Lower lobe of right lung (tissue), 2 donors: ENCODE measurements around the gene GYS1. TPM values are rescaled to one million over a fixed set of nuclear protein-coding genes. Genes with fewer than 3 reads are reported as not detected.
"Not testable (repeated sequence)": the region's sequence is repeated elsewhere in the genome, so short reads cannot be mapped to it uniquely, and the experiment has no call there.

Experiments
- ATAC-seq, 2 donors: fragments of 200-7000 bp; cut with Tn5 transposase; one replicate each; pipeline ENCODE4 v1.9.1; 2020 to 2022; ENCODE audit warnings: mild to moderate bottlenecking in 2 of 2, moderate library complexity in 2 of 2
- DNase-seq: peaks from one replicate; pipeline ENCODE4 v3.0.0-alpha.2; 2020
- H3K27ac ChIP-seq: fragments of 200-600 bp; one replicate; pipeline ENCODE4 v1.8.0; 2022
- H3K27me3 ChIP-seq: fragments of 200-600 bp; one replicate; pipeline ENCODE4 v1.8.0; 2022; ENCODE audit warnings: low read depth
- H3K36me3 ChIP-seq: fragments of 200-600 bp; one replicate; pipeline ENCODE4 v1.8.0; 2022; ENCODE audit warnings: mild to moderate bottlenecking
- H3K4me1 ChIP-seq: fragments of 200-600 bp; one replicate; pipeline ENCODE4 v1.8.0; 2022
- H3K4me3 ChIP-seq: fragments of 200-600 bp; one replicate; pipeline ENCODE4 v1.8.0; 2022; ENCODE audit warnings: mild to moderate bottlenecking
- H3K9me3 ChIP-seq: fragments of 200-600 bp; one replicate; pipeline ENCODE4 v1.8.0; 2022
- CTCF ChIP-seq: fragments of 200-600 bp; IDR thresholded peaks from one replicate; pipeline ENCODE4 v1.8.0; 2022; ENCODE audit warnings: antibody characterized with exemption, mild to moderate bottlenecking
- intact Hi-C: fragments of 100-400 bp; cut with DNase I; formaldehyde crosslinking; loops from one replicate; pipeline ENCODE4 v1.11.0; 2022
- microRNA-seq: library from miRNA; unstranded; fragments of <30 nt; microRNA quantifications from one replicate; pipeline ENCODE4 v1.2.0, GENCODE V29; 2020; ENCODE audit warnings: borderline number of aligned reads
- total RNA-seq: library from RNA; stranded (reverse); fragmentation: NEBNext Ultra II Directional; extraction: Animal tissue kit (Norgen Biotek cat#: 25700); gene quantifications from one replicate; pipeline ENCODE4 v1.2.1, GENCODE V29; 2021
- donor health status: DM: no; HTN: yes; CAD: no; lungs with severe emphysema.

The GYS1 gene
- total RNA-seq, 1 donor from 2014 or later, result 24.8 TPM

DNA sequence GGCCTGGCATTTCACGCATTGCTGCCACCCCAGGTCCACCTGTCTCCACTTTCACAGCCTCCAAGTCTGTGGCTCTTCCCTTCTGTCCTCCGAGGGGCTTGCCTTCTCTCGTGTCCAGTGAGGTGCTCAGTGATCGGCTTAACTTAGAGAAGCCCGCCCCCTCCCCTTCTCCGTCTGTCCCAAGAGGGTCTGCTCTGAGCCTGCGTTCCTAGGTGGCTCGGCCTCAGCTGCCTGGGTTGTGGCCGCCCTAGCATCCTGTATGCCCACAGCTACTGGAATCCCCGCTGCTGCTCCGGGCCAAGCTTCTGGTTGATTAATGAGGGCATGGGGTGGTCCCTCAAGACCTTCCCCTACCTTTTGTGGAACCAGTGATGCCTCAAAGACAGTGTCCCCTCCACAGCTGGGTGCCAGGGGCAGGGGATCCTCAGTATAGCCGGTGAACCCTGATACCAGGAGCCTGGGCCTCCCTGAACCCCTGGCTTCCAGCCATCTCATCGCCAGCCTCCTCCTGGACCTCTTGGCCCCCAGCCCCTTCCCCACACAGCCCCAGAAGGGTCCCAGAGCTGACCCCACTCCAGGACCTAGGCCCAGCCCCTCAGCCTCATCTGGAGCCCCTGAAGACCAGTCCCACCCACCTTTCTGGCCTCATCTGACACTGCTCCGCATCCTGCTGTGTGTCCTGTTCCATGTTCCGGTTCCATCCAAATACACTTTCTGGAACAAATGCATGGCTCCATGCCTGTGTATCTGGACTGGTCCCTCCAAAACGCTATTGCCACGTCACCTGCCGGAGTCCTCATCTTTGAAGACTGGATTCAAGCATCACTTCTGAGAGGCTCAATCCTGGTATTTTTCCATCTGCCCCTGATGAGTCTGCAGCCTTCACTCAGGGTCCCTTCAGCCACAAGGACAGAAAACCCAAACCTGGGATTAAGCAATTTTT lies 70.3 kb downstream of the GYS1 start:
- DNase-seq (no peak), ATAC-seq (no peak)
- peaks cover 52% of the 10 kb centered on the region for H3K36me3 ChIP-seq
- H3K9me3 ChIP-seq, result no peaks in the 10 kb centered on the region
- no peaks in the 10 kb centered on the region for H3K27me3 ChIP-seq
- no peak overlapping the region for H3K27ac ChIP-seq
- TF ChIP-seq CTCF, result no peak
- intact Hi-C loops, result no loop called here
- no peak overlapping the region for H3K4me3 ChIP-seq
- peaks cover 14% of the 10 kb centered on the region for H3K4me1 ChIP-seq

DNA sequence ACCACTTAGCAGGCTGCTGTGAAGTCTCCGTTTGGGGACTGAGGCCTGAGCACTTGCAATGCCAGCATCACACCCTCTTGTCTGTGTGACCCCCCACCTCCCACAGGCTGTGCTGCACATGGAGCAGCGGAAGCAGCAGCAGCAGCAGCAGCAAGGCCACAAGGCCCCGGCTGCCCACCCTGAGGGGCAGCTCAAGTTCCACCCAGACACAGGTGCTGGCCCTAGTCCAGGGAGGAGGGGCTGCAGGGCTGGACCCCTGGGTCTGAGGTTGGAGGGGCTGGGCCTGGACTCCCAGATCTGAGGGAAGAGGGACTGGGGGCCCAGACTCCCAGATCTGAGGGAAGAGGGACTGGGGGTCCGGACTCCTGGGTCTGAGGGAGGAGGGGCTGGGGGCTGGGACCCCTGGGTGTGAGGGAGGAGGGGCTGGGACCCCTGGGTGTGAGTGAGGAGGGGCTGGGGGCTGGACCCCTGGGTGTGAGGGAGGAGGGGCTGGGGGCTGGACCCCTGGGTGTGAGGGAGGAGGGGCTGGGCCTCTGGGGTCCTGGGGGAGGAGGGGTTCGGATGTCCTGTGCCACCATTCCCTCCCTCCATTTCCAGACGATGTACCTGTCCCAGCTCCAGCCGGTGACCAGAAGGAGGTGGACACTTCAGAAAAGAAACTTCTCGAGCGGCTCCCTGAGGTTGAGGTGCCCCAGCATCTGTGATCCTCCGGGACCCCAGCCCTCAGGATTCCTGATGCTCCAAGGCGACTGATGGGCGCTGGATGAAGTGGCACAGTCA lies 71.2 kb downstream of the GYS1 start:
- H3K4me3 ChIP-seq, result no peak overlapping the region
- H3K9me3 ChIP-seq, result no peaks in the 10 kb centered on the region
- intact Hi-C loops, result no loop called here
- H3K27ac ChIP-seq, result no peak overlapping the region
- no peaks in the 10 kb centered on the region for H3K27me3 ChIP-seq
- peaks cover 61% of the 10 kb centered on the region for H3K36me3 ChIP-seq
- peaks cover 9% of the 10 kb centered on the region for H3K4me1 ChIP-seq
- no peak for TF ChIP-seq CTCF
- ATAC-seq, result no peak
- no peak for DNase-seq

DNA sequence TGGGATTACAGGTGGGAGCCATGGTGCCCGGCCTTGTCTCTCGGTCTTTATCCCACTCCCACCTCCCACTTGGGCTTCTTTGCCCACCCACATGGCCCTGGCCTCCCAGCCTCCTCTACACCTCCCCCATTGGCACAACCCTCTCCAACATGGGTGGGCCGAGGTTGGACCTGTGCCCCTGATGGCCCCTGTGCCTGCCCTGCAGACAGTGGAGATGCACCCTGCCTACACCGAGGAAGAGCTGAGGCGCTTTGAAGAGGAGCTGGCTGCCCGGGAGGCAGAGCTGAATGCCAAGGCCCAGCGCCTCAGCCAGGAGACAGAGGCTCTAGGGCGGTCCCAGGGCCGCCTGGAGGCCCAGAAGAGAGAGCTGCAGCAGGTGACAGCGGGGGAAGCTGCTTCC lies 72.2 kb downstream of the GYS1 start:
- Histone ChIP-seq H3K27me3 (no peaks in the 10 kb centered on the region), H3K4me1 (no peaks in the 10 kb centered on the region), H3K27ac (no peak overlapping the region), H3K4me3 (no peak overlapping the region), H3K9me3 (no peaks in the 10 kb centered on the region), H3K36me3 (peaks cover 70% of the 10 kb centered on the region)
- ATAC-seq (no peak), DNase-seq (no peak)
- no peak for TF ChIP-seq CTCF
- intact Hi-C loops, result no loop called here

DNA sequence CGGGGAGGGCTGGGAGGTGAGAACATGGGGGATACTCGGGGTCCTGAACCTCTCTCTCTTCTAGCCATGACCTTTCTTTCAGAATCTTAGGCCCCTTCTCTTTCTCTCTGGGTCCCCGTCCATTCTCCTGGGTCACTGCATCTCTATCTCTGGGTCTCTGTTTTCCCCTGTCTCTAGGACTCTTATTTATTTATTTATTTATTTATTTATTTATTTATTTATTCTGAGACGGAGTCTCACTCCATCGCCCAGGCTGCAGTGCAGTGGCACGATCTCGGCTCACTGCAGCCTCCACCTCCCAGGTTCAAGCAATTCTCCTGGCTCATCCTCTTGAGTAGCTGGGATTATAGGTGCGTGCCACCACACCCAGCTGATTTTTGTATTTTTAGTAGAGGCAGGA lies 73.8 kb downstream of the GYS1 start:
- H3K27ac ChIP-seq, H3K4me1 ChIP-seq, ATAC-seq, H3K4me3 ChIP-seq, intact Hi-C loops, H3K27me3 ChIP-seq, H3K9me3 ChIP-seq, DNase-seq: not testable (repeated sequence)
- peaks cover 87% of the 10 kb centered on the region for H3K36me3 ChIP-seq

- Histone ChIP-seq H3K27me3 (no peaks in the 10 kb centered on the region), H3K27ac (no peak overlapping the region), H3K36me3 (peaks cover 92% of the 10 kb centered on the region), H3K4me3 (no peak overlapping the region), H3K4me1 (no peaks in the 10 kb centered on the region), H3K9me3 (no peaks in the 10 kb centered on the region)
- DNase-seq (no peak), ATAC-seq (no peak)
- no peak for TF ChIP-seq CTCF
- intact Hi-C loops, result no loop called here
Measured at GRCh38 chr19:48918801-48919247, 74.3 kb downstream of the GYS1 start.

Small RNA genes lying within 50 kb of the gene (microRNA-seq; reads per million reads assigned to microRNA genes)
- gene MIR6798, result not detected

Other genes with a start within 250 kb of the GYS1 start
- 2.9 TPM for gene IZUMO1, start 246.4 kb downstream of the GYS1 start, total RNA-seq
- 13.2 TPM for gene FUT1, start 240.7 kb downstream of the GYS1 start, total RNA-seq
- gene FGF21, start 237.8 kb downstream of the GYS1 start, total RNA-seq, result not detected
- gene BCAT2, start 182.3 kb downstream of the GYS1 start, total RNA-seq, result 60.7 TPM
- gene HSD17B14, start 156.8 kb downstream of the GYS1 start, total RNA-seq, result 22.7 TPM
- 21.2 TPM for gene PLEKHA4, start 124.7 kb downstream of the GYS1 start, total RNA-seq
- 80.4 TPM for gene PPP1R15A, start 120.9 kb downstream of the GYS1 start, total RNA-seq
- not detected for gene TULP2, start 94.6 kb downstream of the GYS1 start, total RNA-seq
- 310 TPM for gene NUCB1, start 93.0 kb downstream of the GYS1 start, total RNA-seq
- gene DHDH, start 59.6 kb downstream of the GYS1 start, total RNA-seq, result 1.9 TPM
- gene BAX, start 38.4 kb downstream of the GYS1 start, total RNA-seq, result 142 TPM
- gene FTL, start 28.0 kb downstream of the GYS1 start, total RNA-seq, result 9,799 TPM
- gene RUVBL2, start 578 bp upstream of the GYS1 start, total RNA-seq, result 45.3 TPM
- gene LHB, start 23.8 kb upstream of the GYS1 start, total RNA-seq, result not detected
- not detected for gene CGB3, start 31.0 kb upstream of the GYS1 start, total RNA-seq
- gene CGB2, start 38.6 kb upstream of the GYS1 start, total RNA-seq, result not detected
- not detected for gene CGB1, start 43.6 kb upstream of the GYS1 start, total RNA-seq
- not detected for gene CGB5, start 50.5 kb upstream of the GYS1 start, total RNA-seq
- not detected for gene CGB8, start 55.8 kb upstream of the GYS1 start, total RNA-seq
- gene CGB7, start 64.4 kb upstream of the GYS1 start, total RNA-seq, result 0.77 TPM
- 3.1 TPM for gene NTF4, start 71.5 kb upstream of the GYS1 start, total RNA-seq
- gene KCNA7, start 79.4 kb upstream of the GYS1 start, total RNA-seq, result not detected
- gene SNRNP70, start 92.1 kb upstream of the GYS1 start, total RNA-seq, result 203 TPM
- 10.6 TPM for gene LIN7B, start 121.1 kb upstream of the GYS1 start, total RNA-seq
- 1.4 TPM for gene C19orf73, start 125.8 kb upstream of the GYS1 start, total RNA-seq
- gene PPFIA3, start 126.2 kb upstream of the GYS1 start, total RNA-seq, result 4.3 TPM
- 1.8 TPM for gene HRC, start 162.1 kb upstream of the GYS1 start, total RNA-seq
- 51.6 TPM for gene TRPM4, start 164.5 kb upstream of the GYS1 start, total RNA-seq